HG02623 (cell line): ENCODE measurements around the gene VTCN1.
"Not testable (repeated sequence)": the region's sequence is repeated elsewhere in the genome, so short reads cannot be mapped to it uniquely, and the experiment has no call there.

ENCODE experiments used
- ATAC-seq: cut with Tn5 transposase; IDR thresholded peaks from one replicate; pipeline ENCODE4 v1.9.1; 2021; ENCODE audit warnings: moderate library complexity; ENCODE audit not compliant: unreplicated experiment

Gene VTCN1

GRCh38 chr1:117210831-117211261 is at the start of gene VTCN1:
TSS of gene VTCN1 (minus strand) at chr1:117210927. CDS start at chr1:117210855, 72 bp downstream.
- ATAC-seq = no peak

DNA sequence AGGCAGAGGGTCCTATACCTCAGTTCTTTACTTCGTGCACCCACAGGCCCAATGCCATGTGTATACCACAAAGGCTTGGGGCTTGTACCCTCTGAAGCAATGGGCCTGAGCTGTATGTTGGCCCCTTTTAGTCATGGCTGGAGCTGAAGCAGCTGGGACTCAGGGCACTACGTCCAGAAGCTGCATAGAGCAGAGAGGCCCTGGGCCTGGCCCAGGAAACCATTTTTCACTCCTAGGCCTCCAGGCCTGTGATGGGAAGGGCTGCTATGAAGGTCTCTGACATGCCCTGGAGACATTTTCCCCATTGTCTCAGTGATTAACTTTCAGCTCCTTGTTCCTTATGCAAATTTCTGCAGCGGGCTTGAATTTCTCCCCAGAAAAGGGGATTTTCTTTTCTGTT is 48.1 kb upstream of the VTCN1 start:
- ATAC-seq = no peak

DNA sequence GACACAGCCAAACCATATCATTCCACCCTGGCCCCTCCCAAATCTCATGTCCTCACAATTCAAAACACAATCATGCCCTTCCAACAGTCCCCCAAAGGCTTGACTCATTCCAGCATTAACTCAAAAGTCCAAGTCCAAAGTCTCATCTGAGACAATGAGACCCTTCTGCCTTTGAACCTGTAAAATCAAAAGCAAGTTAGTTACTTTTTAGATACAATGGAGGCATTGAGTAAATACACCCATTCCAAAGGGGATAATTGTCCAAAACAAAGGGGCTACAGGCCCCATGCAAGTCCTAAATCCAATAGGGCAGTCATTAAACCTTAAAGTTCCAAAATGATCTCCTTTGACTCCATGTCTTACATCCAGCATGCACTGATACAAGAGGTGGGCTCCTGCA is 47.3 kb upstream of the VTCN1 start:
- not testable (repeated sequence) for ATAC-seq

GRCh38 chr1:117257291-117257690 is 46.6 kb upstream of the VTCN1 start:
- ATAC-seq = no peak

- ATAC-seq = no peak
Observed at GRCh38 chr1:117250061-117250606, 39.4 kb upstream of the VTCN1 start.

DNA sequence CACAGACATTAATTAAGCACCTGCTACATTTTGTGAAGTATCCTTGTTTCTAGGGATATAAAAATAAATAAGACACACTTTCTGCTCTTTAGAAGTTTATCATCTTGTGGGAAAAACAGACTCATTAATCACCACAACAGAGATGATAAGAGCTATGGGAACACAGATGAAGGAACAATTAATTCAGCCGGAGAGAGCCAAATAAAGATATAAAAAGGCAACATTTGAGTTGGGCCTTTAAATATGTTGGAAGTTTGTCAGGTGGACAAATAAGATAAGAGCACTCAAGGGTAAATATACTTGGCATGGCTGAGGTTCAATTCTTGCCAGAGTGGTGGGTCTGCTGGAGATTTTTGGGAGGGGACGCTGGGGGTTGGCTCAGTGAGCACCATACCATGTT is 34.2 kb upstream of the VTCN1 start:
- no peak for ATAC-seq

DNA sequence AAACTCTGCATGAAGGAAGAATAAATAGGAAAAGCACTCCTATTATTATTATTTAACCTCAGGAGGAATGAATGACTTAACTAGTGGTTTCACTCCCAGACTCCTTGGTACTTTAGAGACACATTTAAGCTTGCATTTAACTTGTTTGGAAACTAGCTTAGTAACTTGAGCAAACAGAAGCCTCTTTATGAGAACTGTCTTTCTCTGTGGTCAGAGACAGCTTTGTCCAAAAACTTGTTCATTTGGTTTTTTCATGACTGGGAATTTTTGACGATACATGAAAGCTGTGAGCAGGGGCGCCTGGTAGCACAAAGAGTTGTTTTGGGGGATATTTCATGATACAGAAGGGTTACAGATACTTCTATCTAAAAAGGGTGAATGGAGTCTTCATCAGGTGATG is 33.6 kb upstream of the VTCN1 start:
- ATAC-seq = no peak

DNA sequence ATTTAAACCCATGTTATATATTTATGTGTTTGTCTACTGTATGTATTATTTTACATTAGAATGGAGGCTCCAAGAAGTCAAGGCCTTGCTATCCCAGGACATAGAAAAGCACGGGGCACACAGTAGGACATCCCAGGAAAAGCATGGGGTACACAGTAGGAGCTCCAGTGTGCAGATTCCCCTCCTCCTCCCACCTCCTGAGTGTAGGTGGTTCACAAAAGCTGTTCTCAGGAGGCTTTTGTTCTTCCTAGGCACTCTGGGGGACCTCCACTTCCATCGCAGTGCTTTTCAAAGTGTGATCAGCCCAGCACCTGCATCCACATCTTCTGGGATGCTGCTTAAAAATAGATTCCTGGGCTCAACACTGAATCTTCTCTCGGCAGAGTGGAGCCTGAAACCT is 30.8 kb upstream of the VTCN1 start:
- no peak for ATAC-seq

- no peak for ATAC-seq
Observed at GRCh38 chr1:117240547-117240946, 29.8 kb upstream of the VTCN1 start.

DNA sequence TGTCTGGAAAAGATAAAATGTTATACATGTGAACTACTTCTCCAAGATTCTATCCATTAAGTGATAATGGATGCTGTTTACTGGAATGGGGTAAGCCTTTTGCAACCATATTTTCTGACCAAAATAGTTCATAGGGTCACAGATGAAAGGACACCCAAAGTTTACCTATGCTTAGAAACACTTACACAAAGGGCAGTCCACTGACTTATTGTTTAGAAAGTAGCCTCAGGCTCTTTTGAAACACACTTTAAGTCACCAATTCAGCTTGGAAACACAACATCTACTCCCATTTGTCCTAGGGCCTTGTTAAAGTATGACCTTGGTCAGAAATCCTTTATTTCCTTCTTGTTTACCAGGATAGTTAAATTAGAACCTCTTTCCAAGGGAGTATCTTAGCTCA is 28.7 kb upstream of the VTCN1 start:
- no peak for ATAC-seq

DNA sequence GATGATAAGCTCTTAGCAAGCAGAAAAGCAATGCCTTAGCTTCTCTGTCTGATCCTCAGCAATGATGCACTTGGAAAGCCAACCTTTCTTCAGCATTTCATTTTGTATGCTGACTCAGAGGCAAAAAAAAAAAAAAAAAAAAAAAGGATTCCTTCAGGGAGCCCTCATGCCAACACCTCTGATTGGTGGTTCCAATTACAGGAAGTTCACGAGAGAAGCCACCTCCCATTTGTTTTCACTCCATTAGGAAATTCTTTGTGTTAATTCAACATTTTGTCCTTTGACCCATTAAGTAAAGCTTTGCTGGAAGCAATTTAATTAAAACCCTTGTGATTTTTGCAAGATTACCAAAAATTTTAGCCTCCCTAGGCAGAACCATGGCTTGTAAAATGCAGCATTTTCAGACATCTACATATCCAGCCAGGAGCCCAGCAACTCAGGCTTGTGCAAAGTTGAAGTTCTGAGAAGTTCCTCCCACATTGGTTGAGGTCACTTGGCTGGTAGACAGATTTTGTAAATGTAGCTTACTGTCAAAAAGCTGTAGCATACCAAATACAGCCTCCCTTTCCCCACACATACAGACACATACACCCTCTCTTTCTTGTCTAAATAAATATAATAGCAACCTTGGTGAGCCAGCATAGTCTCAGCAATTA is 27.1 kb upstream of the VTCN1 start:
- no peak for ATAC-seq

DNA sequence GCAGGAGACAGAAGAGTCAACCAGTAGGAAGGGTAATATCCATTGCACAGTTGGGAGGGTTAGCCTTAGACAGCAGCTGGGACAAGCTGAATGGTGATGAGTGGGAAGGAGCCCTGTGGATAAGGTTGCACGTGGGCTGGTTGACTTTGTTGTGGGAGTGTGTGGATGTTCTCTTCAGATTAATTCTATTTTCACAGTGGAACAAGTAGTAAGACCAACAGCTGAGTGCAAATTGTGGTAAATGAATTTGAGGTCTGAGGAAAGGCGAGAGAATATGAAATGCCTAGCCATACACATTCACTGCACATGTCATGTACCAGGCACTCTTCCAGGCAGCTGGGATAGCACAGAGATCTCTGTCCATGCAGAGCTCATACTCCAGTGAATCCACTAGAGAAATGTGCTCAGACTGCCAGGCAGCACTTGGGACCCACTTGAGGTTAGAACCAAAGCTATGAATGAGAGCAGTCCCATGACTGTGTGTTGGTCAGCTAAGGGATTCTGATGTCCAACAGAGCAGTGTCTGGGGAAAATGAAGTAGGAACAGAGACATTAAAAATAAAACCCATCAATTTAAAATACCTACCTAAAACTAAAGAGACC is 25.2 kb upstream of the VTCN1 start:
- ATAC-seq = no peak

- ATAC-seq = no peak
Observed at GRCh38 chr1:117232531-117232930, 21.8 kb upstream of the VTCN1 start.

DNA sequence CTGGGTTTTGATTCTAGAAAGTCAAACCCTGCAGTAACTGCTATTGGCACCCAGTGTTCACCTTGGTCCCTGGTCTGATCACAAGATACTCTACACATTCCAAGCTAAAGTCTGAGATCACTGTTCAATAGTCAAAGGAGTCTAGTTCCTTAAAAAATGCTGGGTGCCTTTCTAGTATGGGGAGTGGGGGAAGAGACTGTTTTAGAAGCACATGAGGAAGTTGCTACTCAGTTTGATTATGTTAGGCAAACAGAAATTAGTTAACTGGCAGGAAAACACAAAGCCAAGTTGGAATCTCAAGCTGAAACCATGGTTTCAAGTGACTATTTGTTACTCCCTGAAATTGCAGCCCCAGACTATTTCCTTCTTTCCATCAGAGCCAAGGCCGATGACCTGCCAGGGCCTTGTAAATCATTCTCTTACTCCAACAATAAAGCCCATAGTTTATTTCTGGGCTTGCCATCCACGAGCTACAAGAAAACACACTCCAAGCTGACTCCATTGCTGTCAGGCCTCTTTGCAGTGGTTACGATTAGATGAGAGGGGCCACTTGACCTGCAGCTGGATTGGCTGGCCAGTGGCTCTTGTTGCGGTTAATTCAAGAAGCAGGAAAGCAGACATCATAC is 21.1 kb upstream of the VTCN1 start:
- no peak for ATAC-seq

DNA sequence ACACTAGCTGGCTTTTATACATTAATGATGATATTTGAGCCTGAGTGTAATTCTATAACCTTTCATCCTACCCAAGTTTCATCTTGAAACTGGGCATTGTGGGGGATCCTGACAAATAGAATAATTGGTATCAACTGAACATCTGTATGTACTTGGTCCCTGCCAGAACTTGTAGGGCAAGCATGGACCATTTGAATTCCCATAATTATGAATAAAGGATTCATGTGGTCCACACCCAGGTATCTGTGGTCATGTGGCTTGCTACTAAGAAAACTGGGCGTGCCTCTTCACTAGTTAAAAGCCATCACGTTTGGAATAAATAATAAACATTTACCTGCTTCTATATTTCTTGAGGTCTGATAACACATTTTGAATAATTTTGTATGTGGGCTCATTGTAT is 20.6 kb upstream of the VTCN1 start:
- no peak for ATAC-seq

DNA sequence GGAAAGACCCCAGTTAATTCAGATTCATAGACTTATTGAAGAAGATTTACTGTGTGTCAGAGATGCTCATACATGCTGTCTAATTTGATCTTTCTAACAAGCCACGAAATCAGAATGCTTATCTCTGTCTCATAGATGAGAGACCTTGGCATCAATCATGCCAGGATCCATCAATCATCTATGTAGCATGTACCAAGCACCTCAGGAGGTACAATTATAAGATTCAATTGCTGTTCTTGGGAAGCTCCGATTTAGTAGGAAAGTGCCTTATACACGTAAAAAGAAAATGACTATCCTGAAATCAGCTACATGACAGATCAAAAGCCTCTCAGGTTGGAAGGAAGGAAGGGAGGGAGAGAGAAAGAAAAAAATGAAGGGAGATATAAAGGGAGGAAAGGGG is 18.5 kb upstream of the VTCN1 start:
- ATAC-seq = no peak

GRCh38 chr1:117225931-117226330 is 15.2 kb upstream of the VTCN1 start:
- no peak for ATAC-seq

DNA sequence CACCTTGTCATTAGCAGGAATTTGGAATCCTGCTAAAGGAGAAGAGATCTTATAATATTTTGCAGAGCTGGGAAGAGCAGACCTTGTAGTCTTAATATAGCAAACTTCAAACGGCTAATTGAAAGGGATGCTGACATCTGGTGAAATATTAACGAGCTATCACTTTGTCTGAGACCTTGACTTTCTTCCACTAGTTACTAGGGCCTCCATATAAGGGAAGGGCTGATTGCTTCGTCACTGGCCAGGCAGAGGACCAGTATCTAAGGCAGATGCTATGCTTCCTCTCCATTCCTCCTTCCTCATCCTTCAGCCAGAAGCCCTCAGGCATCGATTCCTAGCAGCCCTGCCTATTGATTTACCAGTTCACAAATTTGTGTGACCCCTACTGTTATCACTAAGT is 6.0 kb upstream of the VTCN1 start:
- no peak for ATAC-seq

GRCh38 chr1:117215733-117216462 is 5.2 kb upstream of the VTCN1 start:
- ATAC-seq = no peak

DNA sequence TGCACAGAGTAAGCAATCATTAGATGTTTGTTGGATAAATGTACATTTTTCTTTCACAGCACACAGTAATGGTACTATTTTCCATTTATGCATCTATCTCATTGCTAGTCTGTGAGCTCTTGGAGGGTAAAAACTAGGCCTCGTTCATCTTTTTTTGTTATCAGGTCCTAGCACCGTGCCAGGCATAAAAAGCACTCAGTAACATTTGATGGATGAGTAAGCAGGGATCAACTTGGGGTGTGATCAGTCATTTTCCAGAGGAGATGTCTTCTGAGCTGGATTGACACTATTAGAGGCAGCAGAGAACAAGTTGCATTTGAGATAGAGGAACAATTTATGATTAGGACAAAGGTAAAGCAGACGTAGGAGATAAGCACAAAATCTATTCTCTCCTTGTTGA is 4.3 kb upstream of the VTCN1 start:
- ATAC-seq = no peak

DNA sequence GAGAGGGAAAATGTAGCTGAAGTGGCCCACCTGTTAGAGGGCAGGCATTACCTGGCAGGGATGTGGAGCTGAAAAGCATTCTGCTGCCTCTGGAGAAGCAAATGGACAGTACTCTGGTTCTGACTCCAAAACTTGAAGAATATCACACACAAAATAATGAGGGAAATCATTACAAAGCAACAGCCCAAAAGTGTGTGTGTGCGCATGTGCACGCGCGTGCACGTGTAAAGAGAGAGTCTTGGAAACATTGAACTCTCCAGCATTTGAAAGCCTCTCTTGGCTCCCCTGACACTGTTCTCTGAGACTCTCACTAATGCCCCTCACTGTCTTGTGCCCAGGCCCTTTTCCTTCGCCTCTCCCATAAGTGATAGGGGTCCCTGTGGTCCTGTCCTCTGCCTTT is 2.3 kb upstream of the VTCN1 start:
- ATAC-seq = no peak

- ATAC-seq = no peak
Observed at GRCh38 chr1:117210386-117210785, 341 bp downstream of the VTCN1 start.
